Measurements from ENCODE around the gene ROCK2. TPM values are rescaled to one million over a fixed set of nuclear protein-coding genes. Genes with fewer than 3 reads are reported as not detected.

The ROCK2 gene
- total RNA-seq, 1 experiment from 2014 or later, result 49.4 TPM

DNA sequence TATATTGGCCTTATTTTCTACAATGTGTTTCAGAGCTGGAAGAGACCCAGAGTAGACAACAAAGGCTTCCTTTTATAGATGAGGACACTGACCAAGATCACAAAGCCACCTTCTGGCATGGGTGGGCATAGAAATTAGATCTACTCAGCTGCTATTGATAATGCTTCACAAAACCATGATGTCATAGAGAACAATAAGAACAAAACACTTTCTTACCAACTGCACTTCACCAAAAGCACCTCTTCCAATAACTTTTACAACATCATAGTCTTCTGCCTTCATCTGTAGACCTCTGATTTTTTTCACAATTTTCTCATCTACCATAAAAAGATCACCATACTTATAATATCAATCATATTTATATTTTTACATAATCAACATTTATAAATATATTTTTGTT is 58.1 kb downstream of the ROCK2 start:
- Histone ChIP-seq H3K27ac (ENCODE audit: low read depth, low read length, poor library complexity, severe bottlenecking) (no peak overlapping the region), H3K9me3 (ENCODE audit: low read depth, low read length, poor library complexity, severe bottlenecking) (no peaks in the 10 kb centered on the region), H3K27me3 (replicated peaks; ENCODE audit: insufficient read depth, low read depth, low read length, poor library complexity) (no peaks in the 10 kb centered on the region), H3K4me3 (ENCODE audit: low read depth, low read length, poor library complexity, severe bottlenecking) (no peak overlapping the region), H3K36me3 (ENCODE audit: insufficient read depth, low read length, poor library complexity, severe bottlenecking) (peaks cover 19% of the 10 kb centered on the region), H3K4me1 (ENCODE audit: insufficient read depth, low read length, poor library complexity, severe bottlenecking) (no peaks in the 10 kb centered on the region)
- BruUV-seq (replicated peaks), result no TSS peak
- POLR2A ChIA-PET (ENCODE audit: low non-redundant PET), result no interaction called here
- no peak for DNase-seq (ENCODE audit: low spot score)
- no peak for TF ChIP-seq CTCF (conservative IDR thresholded peaks at IDR 0.05; ENCODE audit: low read depth, low read length)
- CTCF ChIA-PET, result no interaction called here
- intact Hi-C loops (cut with micrococcal nuclease; ENCODE audit: unreplicated experiment), result no loop called here

- ChIA-PET POLR2A (ENCODE audit: low non-redundant PET) (no interaction called here), CTCF (no interaction called here)
- Histone ChIP-seq H3K36me3 (ENCODE audit: insufficient read depth, low read length, poor library complexity, severe bottlenecking) (peaks cover 19% of the 10 kb centered on the region), H3K4me1 (ENCODE audit: insufficient read depth, low read length, poor library complexity, severe bottlenecking) (no peaks in the 10 kb centered on the region), H3K9me3 (ENCODE audit: low read depth, low read length, poor library complexity, severe bottlenecking) (no peaks in the 10 kb centered on the region), H3K27ac (ENCODE audit: low read depth, low read length, poor library complexity, severe bottlenecking) (no peak overlapping the region), H3K27me3 (replicated peaks; ENCODE audit: insufficient read depth, low read depth, low read length, poor library complexity) (no peaks in the 10 kb centered on the region), H3K4me3 (ENCODE audit: low read depth, low read length, poor library complexity, severe bottlenecking) (no peak overlapping the region)
- TF ChIP-seq CTCF (conservative IDR thresholded peaks at IDR 0.05; ENCODE audit: low read depth, low read length) (no peak), EZH2 (IDR thresholded peaks at IDR 0.05; ENCODE audit: borderline replicate concordance, low read depth, low read length, poor library complexity, severe bottlenecking) (no peak)
- no peak for DNase-seq (ENCODE audit: low spot score)
- BruUV-seq (replicated peaks), result no TSS peak
- intact Hi-C loops (cut with micrococcal nuclease; ENCODE audit: unreplicated experiment), result no loop called here
Observed at GRCh38 chr2:11285499-11285898, 58.9 kb downstream of the ROCK2 start.

DNA sequence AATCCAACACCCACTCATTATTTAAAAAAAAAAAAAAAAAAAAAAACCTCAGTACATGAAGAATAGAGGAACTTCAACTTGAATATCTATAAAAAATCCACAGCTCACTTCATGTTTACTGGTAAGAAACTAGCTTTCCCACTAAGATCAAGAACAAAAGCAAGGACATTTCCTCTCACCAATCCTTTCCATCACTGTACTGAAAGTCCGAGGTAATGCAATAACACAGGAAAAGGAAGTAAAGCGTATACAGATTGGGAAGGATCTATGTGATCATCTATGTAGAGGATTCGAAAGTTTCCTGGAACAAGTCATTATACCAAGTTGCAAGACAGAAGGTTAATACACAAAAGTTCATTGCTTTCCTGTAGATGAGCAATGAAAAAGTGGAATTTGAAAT is 63.2 kb downstream of the ROCK2 start:
- ChIA-PET CTCF (no interaction called here), POLR2A (ENCODE audit: low non-redundant PET) (no interaction called here)
- H3K4me1 ChIP-seq (ENCODE audit: insufficient read depth, low read length, poor library complexity, severe bottlenecking), result no peaks in the 10 kb centered on the region
- no peak for DNase-seq (ENCODE audit: low spot score)
- intact Hi-C loops (cut with micrococcal nuclease; ENCODE audit: unreplicated experiment), result no loop called here
- BruUV-seq (replicated peaks), result no TSS peak
- H3K9me3 ChIP-seq (ENCODE audit: low read depth, low read length, poor library complexity, severe bottlenecking), result no peaks in the 10 kb centered on the region
- TF ChIP-seq EZH2 (IDR thresholded peaks at IDR 0.05; ENCODE audit: borderline replicate concordance, low read depth, low read length, poor library complexity, severe bottlenecking), result no peak
- TF ChIP-seq CTCF (conservative IDR thresholded peaks at IDR 0.05; ENCODE audit: low read depth, low read length), result no peak
- peaks cover 31% of the 10 kb centered on the region for H3K36me3 ChIP-seq (ENCODE audit: insufficient read depth, low read length, poor library complexity, severe bottlenecking)
- H3K27ac ChIP-seq (ENCODE audit: low read depth, low read length, poor library complexity, severe bottlenecking), result no peak overlapping the region
- H3K27me3 ChIP-seq (replicated peaks; ENCODE audit: insufficient read depth, low read depth, low read length, poor library complexity), result no peaks in the 10 kb centered on the region
- no peak overlapping the region for H3K4me3 ChIP-seq (ENCODE audit: low read depth, low read length, poor library complexity, severe bottlenecking)

Data from A673 (cell line).